Measurements from ENCODE around the gene MEX3D. TPM values are rescaled to one million over a fixed set of nuclear protein-coding genes. Genes with fewer than 3 reads are reported as not detected.

The MEX3D gene
- total RNA-seq, 2 donors from 2014 or later: 31.9 to 54.3 TPM

DNA sequence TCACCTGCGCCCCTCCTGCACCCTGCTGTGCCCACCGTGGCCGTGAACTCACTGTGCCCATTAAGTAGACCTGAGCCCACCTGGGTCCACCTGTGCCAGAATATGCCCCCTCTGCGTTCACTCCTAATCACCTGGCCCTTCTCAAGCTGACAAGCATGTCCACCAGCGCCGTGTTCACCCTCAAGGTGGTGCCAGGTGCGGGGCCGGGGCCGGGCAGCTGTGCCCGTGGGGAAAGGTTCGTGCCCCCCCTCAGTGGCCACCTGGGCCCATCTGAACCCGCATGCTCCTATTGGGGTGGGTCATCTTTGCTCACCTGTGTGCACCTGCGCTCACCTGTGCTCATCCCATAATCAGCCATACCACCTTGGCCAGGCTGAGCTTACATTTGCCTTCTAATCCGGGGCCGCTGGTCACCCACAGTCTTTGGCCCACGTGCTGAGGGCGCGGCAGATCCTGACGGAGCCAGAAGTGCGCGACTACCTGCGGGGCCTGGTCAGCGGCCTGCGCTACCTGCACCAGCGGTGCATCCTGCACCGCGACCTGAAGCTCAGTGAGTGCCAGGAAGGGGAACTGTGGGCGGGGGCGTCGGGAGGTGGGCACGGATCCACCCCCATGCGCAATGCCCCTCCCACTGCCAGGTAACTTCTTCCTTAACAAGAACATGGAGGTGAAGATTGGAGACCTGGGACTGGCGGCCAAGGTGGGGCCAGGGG is 41.9 kb downstream of the MEX3D start:
- Histone ChIP-seq H3K36me3 (no peaks in the 10 kb centered on the region), H3K4me3 (no peak overlapping the region), H3K9ac (ENCODE audit: low read depth in 2 of 2, low read length in 2 of 2) (no peak overlapping the region), H3K9me3 (no peaks in the 10 kb centered on the region), H3K27me3 (peaks cover 42% of the 10 kb centered on the region), H3K27ac (no peak overlapping the region), H3K4me1 (no peaks in the 10 kb centered on the region)
- intact Hi-C loops (cut with DNase I): no loop called here
- DNase-seq: no peak
- TF ChIP-seq, protein P1, sequence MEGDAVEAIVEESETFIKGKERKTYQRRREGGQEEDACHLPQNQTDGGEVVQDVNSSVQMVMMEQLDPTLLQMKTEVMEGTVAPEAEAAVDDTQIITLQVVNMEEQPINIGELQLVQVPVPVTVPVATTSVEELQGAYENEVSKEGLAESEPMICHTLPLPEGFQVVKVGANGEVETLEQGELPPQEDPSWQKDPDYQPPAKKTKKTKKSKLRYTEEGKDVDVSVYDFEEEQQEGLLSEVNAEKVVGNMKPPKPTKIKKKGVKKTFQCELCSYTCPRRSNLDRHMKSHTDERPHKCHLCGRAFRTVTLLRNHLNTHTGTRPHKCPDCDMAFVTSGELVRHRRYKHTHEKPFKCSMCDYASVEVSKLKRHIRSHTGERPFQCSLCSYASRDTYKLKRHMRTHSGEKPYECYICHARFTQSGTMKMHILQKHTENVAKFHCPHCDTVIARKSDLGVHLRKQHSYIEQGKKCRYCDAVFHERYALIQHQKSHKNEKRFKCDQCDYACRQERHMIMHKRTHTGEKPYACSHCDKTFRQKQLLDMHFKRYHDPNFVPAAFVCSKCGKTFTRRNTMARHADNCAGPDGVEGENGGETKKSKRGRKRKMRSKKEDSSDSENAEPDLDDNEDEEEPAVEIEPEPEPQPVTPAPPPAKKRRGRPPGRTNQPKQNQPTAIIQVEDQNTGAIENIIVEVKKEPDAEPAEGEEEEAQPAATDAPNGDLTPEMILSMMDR (IDR thresholded peaks at IDR 0.05): no peak

DNA sequence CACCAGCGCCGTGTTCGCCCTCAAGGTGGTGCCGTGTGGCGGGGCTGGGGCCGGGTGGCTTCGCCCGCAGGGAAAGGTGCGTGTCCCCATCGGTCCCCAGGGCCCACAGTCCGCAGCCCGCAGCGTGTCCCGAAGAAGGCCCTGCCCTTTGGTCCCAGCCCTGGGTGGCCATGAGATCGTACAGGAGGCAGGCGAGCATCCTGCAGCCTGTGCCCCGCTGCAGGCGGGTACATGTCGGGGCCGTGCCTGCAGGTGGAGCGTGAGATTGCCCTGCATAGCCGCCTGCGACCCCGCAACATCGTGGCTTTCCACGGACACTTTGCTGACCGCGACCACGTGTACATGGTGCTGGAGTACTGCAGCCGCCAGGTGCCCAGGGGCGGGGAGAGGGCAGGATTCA is 42.8 kb downstream of the MEX3D start:
- peaks cover 42% of the 10 kb centered on the region for H3K27me3 ChIP-seq
- no peaks in the 10 kb centered on the region for H3K36me3 ChIP-seq
- H3K4me1 ChIP-seq: no peaks in the 10 kb centered on the region
- no peak overlapping the region for H3K27ac ChIP-seq
- DNase-seq: no peak
- intact Hi-C loops (cut with DNase I): no loop called here
- H3K9me3 ChIP-seq: no peaks in the 10 kb centered on the region
- TF ChIP-seq, protein P1 (IDR thresholded peaks at IDR 0.05): no peak
- H3K9ac ChIP-seq (ENCODE audit: low read depth in 2 of 2, low read length in 2 of 2): no peak overlapping the region
- no peak overlapping the region for H3K4me3 ChIP-seq

DNA sequence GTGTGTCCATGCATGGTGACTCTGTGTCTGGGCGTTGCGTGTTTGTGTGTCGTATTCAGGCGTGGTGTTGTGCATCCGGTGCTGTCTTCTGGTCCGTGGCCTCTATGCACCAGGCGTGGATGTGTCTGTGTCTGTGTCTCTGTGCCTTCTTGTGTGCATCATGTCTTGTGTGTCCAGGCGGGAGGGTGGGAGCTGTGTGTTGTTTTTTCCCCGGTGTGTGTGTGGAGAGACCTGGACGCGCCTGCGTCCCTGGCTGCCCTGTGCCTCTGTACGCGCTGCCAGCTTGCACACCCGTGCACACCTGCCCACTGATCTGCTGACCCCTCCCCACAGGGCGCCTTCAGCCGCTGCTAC is 43.2 kb downstream of the MEX3D start:
- Histone ChIP-seq H3K27ac (no peak overlapping the region), H3K27me3 (peaks cover 42% of the 10 kb centered on the region), H3K4me1 (no peaks in the 10 kb centered on the region), H3K36me3 (no peaks in the 10 kb centered on the region), H3K9ac (ENCODE audit: low read depth in 2 of 2, low read length in 2 of 2) (no peak overlapping the region), H3K9me3 (no peaks in the 10 kb centered on the region), H3K4me3 (no peak overlapping the region)
- DNase-seq: no peak
- TF ChIP-seq, protein P1 (IDR thresholded peaks at IDR 0.05): no peak
- intact Hi-C loops (cut with DNase I): no loop called here

DNA sequence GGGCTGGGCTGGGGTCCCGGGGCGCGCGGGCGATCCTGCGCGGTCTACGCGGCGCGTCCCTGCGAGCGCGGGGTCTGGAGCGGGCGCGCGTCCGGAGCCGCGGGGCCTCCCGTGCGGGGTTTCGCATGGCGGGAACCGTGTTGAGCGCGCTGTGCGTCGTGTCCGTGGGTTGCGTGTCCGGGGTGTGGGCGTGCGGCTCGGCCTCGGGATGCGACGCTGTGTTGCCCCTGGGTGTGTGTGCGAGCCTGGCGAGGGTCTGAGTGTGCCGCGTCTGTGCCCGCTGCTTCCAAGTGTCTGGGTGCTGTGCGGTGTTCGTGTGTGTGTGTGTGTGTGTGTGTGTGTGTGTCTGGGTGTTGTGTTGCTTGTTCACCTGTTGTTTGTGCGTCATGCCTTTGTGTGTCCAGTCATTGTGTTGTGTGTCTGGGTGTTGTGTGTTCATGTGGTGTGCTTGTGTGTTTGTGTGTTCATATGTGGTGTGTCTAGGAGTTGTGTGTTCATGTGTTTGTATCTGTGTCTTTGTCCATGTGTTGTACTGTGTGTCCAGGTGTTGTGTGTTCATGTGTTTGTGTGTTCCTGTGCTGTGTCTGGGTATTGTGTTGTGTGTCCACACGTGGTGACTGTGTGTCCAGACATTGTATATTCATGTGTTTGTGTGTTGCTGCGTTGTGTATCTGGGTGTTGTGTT is 43.7 kb downstream of the MEX3D start:
- Histone ChIP-seq H3K9me3 (no peaks in the 10 kb centered on the region), H3K27me3 (peaks cover 42% of the 10 kb centered on the region), H3K4me1 (no peaks in the 10 kb centered on the region), H3K36me3 (no peaks in the 10 kb centered on the region), H3K4me3 (no peak overlapping the region), H3K27ac (no peak overlapping the region), H3K9ac (ENCODE audit: low read depth in 2 of 2, low read length in 2 of 2) (no peak overlapping the region)
- DNase-seq: no peak
- intact Hi-C loops (cut with DNase I): no loop called here
- TF ChIP-seq, protein P1 (IDR thresholded peaks at IDR 0.05): no peak

DNA sequence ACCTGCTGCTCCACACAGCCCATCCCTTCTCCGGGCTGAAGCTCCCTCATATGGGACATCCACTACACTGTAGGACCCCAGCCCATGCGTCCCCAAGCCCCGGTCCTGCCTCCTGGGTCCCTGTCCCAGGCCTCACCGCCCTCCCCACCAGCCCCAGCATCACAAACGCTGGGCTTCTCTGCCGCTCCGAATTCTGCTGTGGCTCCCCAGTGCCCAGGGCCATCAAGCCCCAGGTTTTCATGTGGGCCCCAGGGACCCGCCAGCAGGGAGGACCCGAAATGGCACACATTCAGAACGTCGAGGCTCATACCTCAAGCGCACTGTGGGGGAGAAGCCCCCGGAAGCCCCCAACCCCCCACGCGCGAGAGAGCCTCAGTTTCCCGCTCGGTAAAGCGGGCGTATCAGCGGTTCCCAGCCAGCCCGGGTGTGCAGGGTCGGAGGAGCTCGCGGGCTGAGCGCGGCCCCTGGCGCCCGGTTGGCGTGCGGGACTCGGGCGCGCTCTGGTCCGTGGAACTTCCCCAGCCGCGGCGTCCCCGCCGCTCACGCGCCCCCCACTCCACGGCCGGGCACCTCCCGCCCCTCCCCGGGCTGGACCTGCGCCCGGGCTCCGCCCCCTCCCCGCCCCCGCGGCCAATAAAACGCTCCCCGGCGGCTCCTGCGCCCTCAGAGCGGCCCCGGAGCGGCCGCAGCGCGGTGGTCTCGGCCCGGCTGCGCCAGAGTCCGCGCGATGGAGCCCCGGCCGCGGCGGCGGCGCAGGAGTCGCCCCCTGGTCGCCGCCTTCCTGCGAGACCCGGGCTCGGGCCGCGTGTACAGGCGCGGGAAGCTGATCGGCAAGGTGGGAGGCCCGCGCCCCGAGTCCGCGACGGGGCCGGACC is 44.5 kb downstream of the MEX3D start, which contains the start of gene PLK5:
PLK5 (plus strand) TSS at position 666 of the 875 bp plus-strand sequence. CDS start 2,920 bp downstream, outside the sequence.
- H3K4me3 ChIP-seq: no peak within 1 kb of the TSS
- TF ChIP-seq, protein P1 (IDR thresholded peaks at IDR 0.05): no peak
- H3K9me3 ChIP-seq: no peaks in the 10 kb centered on the region

More for the DNA sequence above, 44.5 kb downstream of the MEX3D start, which contains the start of gene PLK5:
- intact Hi-C loops (cut with DNase I): no loop called here
- H3K27me3 ChIP-seq: peaks cover 42% of the 10 kb centered on the region
- H3K36me3 ChIP-seq: no peaks in the 10 kb centered on the region
- no peak within 1 kb of the TSS for H3K9ac ChIP-seq (ENCODE audit: low read depth in 2 of 2, low read length in 2 of 2)
- no peak within 1 kb of the TSS for H3K27ac ChIP-seq
- no peak for DNase-seq
- H3K4me1 ChIP-seq: no peaks in the 10 kb centered on the region
